GM21381 (cell line): ENCODE results near the gene CLMP.
"Not testable (repeated sequence)": the region's sequence is repeated elsewhere in the genome, so short reads cannot be mapped to it uniquely, and the experiment has no call there.

Source experiments
- ATAC-seq: cut with Tn5 transposase; IDR thresholded peaks from one replicate; pipeline ENCODE4 v1.9.1; 2021; ENCODE audit warnings: mild to moderate bottlenecking, moderate library complexity; ENCODE audit not compliant: unreplicated experiment

The CLMP gene

DNA sequence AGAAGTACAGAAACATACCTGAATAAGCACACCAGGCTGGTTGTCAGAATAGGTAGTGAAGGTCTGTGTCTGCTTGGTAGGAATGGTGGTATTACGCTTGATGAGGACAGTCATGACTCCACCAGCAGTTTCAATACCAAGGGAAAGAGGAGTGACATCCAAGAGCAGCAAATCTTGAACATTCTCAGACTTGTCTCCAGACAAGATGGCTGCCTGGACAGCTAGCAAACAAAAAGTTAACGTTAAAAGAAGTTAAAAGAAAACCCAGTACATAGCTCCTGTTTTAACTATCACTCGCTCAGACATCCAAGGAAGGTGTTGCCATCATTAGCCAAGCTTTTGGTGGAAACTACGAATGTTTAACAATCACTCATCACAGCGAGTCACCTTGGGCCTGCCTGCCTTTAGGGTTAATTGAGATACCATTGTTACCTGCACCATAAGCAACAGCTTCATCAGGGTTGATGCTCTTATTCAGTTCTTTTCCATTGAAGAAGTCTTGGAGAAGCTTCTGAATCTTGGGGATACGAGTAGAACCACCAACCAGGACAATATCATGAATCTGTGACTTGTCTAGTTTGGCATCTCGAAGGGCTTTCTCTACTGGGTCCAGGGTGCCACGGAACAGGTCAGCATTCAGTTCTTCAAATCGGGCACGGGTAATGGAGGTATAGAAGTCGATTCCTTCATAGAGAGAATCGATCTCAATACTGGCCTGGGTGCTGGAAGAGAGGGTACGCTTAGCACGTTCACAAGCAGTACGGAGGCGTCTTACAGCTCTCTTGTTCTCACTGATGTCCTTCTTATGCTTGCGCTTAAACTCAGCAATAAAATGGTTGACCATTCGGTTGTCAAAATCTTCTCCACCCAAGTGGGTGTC lies 135.8 kb downstream of the CLMP start:
- ATAC-seq: not testable (repeated sequence)

DNA sequence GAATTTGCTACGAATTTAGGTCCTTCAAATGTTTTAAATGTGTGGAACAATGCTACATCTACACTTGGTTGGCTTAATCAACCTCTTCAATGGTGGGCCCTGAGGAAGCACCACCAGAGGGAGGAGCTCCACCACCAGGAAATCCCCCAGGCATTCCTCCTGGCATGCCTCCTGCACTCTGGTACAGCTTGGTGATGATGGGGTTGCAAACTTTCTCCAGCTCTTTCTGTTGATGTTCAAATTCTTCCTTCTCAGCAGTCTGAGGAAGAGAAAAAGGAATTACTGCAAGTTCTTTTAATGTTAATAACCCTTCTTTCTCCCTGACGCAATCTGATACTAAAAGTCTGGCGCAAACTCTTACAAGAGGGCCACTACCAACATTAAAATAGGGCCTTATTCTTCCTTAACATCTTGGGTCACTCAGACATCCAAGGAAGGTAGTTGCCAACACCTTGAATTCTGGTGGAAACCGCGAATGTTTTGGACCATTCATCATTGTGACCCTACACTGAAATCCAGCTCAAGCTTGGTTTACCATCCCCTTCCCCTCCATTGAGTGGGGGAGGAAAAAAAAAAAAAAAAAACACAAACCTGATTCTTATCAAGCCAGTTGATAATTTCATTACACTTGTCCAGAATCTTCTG lies 137.3 kb downstream of the CLMP start:
- ATAC-seq: no peak

DNA sequence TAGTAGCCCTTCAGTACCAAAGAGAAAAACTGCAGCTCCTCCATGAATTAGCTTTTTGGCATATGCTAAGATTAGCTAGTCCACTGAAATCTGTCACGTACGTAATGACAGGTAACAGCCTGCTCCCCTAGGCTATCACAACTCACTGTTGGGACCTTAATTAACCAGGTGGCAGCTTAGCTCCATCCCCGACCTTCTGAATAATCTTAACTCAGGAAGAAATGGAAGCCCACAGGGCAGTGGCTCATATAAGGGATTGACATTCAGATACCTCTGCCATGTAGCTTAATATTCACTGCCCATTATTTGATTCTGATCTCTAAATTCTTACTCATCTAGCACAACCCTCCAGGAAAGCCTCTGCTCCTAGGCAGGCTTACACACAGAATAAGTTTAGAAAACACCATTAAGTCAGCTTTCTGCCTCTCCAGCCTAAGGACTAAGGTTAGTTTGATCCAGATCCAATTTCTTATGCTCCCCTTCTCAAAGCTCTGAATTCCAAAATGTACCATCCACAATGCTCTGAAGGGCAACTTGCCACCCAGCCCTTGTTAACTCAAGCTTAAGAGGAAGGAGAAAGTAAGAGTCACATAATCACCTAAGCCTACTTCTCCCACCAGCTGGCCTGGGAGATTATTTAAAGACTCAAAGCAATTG lies 138.1 kb downstream of the CLMP start:
- no peak for ATAC-seq

- no peak for ATAC-seq
These were observed 139.7 kb downstream of the CLMP start for GRCh38 chr11:123055191-123055901.

DNA sequence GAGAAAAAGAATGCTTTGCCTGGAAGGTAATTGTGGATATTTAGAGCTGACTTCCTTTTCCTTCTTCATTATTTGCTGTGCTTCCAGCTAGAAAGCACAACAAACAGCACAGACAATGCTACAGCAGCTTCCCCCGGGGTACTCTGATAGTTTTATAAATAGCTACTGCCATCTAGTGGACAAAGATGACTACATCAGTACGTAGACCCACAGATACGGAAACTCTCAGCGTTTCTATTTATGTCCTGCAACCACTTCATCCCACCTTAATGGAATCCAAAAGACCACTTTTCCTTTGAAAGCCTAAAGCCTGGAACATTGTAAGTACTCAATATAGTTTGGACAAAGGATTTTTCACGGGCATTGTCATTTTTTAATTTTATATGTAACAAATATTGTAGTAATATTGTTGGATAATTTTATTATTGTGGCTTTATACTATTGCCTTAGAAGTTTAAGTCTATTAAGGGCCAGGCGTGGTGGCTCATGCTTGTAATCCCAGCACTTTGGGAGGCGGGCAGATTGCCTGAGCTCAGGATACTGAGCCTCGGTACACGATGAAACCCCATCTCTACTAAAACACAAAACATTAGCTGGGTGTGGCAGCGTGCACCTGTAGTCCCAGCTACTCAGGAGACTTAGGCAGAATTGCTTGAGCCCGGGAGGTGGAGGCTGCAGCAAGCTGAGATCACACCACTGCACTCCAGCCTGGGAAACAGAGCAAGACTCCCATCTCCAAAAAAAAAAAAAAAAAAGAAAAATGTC lies 140.6 kb downstream of the CLMP start:
- peak; percentile 59 for ATAC-seq

DNA sequence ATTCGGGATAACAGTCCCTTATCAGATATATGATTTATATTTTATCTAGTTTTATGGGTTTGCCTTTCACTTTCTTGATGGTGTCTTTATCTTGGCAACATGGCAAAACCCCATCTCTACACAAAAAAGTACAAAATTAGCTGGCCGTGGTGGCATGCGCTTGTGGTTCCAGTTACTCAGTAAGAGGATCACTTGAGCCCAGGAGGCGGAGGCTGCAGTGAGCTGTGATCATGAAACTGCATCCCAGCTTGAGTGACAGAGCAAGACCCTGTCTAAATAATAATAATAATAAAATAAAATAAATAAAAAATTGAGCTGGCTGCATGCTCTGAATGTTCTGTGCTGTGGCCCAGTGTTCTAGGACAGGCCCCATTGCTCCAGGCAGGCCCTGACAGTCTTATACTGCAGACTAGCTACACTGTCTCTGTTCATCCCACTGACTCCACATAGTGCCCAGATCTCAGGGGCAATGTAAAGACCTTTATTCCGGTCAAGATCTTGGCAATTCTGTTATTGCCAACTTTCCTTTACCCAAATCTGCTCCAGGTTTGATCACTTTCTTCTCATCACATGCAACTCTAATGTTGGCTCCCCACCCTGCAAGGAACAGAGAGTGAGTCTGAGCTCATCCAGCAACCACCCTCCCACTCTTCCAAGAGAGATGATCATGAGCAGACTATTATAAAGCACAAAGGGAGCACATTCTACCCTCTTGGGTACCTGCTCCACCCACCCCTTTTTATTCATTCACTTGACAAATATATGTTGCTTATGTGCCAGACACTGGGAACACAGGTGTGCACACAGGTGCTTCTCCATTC lies 141.9 kb downstream of the CLMP start:
- ATAC-seq: no peak

DNA sequence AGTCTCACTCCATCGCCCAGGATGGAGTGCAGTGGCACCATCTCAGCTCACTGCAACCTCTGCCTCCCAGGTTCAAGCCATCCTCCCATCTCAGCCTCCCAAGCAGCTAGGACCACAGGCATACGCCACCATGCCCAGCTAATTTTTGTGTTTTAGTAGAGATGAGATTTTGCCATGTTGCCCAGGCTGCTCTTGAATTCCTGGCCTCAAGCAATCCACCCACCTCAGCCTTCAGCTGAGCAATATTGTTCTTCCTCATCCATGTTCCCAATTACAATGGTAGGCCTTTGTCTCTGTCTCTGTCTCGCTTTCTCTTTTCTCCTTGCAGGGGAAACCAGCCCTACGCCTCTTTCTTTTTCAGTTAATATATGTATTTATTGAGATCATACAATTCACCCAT lies 143.4 kb downstream of the CLMP start:
- no peak for ATAC-seq

- no peak for ATAC-seq
These were observed 143.9 kb downstream of the CLMP start for GRCh38 chr11:123051146-123051545.

DNA sequence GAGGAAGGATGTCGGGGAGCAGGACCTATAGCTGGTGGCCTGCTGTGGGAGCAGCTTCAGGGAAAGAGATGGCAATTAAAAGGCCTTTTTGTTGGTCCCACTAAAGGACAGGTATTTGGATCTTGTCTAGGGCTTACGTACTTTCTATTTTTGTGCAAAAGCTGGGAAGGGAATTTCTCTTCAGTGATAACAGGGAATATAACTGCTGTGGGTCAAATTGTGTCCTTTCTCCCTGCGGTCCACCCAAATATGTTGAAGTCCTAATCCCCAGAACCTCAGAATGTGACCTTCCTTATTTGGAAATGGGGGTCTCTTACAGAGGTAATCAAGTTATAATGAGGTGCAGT lies 147.1 kb downstream of the CLMP start:
- no peak for ATAC-seq

- ATAC-seq: no peak
These were observed 147.6 kb downstream of the CLMP start for GRCh38 chr11:123047266-123047946.

DNA sequence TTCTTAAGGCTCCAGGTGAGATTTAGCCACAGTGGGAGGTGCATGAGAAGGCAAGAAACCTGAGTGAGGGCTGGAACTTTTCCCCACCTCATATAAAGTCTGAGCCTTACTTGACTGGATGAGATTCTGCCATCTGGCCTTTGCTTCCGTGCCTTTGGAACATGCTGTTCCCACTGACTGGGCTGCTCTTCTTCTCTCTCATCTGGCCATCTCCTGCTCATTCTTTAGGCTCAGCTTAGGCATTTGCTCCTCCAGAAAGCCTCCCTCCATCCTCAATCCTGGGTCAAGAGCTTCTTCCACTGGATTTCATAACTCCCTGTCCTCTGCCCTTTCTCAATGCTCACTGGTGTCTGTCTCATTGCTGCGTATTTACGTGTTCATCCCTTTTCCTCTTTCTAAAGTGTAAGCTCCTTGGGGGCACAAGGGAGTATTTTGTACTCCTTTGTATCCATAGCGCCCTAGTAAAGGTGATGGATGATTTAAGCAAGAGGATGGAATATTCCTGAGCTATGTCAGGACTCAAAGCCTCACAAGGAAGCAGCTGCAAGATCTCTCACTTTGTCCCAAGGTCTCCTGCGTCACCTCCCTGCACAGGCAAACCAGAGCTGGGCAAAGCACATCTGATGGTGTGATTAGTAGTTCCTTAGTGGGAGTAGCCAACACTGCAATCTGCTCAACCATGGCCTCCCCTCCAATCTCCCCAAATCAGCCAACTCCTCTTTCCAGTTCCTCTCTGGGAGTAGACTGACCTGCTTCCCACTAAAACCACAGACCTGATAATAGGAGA lies 148.4 kb downstream of the CLMP start:
- ATAC-seq: no peak

- ATAC-seq: no peak
These were observed 149.9 kb downstream of the CLMP start for GRCh38 chr11:123045101-123045500.

- ATAC-seq: no peak
These were observed 153.9 kb downstream of the CLMP start for GRCh38 chr11:123041185-123041584.

DNA sequence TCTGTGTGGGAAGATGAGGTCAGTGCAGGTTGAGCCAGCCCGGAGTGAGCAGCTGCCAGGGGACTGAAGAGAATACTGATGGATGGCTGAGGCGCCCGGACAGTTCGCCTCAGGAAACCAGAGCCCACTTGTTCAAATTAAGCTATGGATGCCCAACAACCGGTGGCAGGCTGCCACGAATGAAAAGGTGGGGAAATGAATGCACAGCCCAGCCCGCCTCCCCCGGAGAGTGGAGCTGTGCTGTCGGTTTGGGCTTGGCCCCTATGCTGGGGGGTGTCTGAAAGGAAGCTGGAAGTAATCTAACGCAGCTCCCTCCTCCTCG lies 155.0 kb downstream of the CLMP start:
- no peak for ATAC-seq

DNA sequence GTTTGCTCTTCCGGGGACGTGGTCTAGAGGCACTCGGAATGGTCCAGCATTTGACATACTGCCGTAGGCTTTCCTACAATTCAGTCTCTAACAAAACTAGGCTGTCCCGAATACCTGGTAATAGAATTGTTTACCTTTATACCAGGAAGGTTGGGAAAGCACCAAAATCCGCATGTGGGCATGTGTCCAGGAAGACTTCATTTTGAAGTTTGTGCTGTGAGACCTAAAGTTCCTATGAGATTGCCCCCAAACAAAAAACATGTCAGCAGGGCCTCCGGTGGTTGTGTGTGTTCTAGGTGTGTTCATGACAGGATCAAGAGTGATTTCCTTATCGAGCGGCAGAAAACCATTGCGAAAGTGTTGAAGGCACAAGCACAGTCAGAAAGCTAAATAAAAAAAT lies 159.2 kb downstream of the CLMP start:
- no peak for ATAC-seq

- ATAC-seq: no peak
These were observed 160.5 kb downstream of the CLMP start for GRCh38 chr11:123034597-123034996.

GRCh38 chr11:123033895-123034294 lies 161.2 kb downstream of the CLMP start:
- ATAC-seq: no peak

GRCh38 chr11:123030517-123030916 lies 164.5 kb downstream of the CLMP start:
- no peak for ATAC-seq

DNA sequence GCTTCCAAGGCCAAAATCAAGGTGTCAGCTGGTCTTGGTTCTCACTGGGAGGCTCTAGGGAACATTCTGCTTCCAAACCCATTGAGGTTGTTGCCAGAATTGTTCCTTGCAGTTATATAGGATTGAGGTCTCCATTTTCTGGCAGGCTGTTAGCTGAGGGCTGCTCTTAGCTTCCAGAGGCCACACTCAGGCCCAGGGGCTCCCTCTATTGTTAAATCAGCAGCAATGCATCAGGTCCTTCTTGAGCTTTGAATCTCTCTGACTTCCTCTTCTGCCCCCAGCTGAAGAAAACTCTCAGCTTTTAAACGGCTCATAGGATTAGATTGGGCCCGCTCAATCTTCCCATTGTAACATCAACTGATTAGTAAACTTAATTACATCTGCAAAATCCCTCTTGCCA lies 174.1 kb downstream of the CLMP start:
- no peak for ATAC-seq
